ENCODE results near the gene RAD51B. TPM values are rescaled to one million over a fixed set of nuclear protein-coding genes. Genes with fewer than 3 reads are reported as not detected.

Gene RAD51B
- total RNA-seq, 1 experiment from 2014 or later, result 29.9 TPM

GRCh38 chr14:68590201-68590522, 770.6 kb downstream of the RAD51B start:
- H3K4me3 ChIP-seq, result no peak overlapping the region
- peak; percentile 28 to 45 for DNase-seq
- H3K9me3 ChIP-seq (ENCODE audit: insufficient read depth, low read depth), result no peaks in the 10 kb centered on the region
- no TSS peak for BruUV-seq (replicated peaks)
- TF ChIP-seq CTCF (conservative IDR thresholded peaks at IDR 0.05), result no peak
- no peak for TF ChIP-seq EZH2 (IDR thresholded peaks at IDR 0.05; ENCODE audit: low read depth)
- H3K79me2 ChIP-seq (ENCODE audit: low read depth), result no peaks in the 10 kb centered on the region
- ChIA-PET CTCF (no interaction called here), POLR2A (ENCODE audit: unreplicated experiment) (no interaction called here)
- H3K4me1 ChIP-seq (replicated peaks; ENCODE audit: insufficient read depth), result peaks cover 34% of the 10 kb centered on the region
- H2AFZ ChIP-seq, result no peak overlapping the region
- H3K27ac ChIP-seq, result no peak overlapping the region
- H4K20me1 ChIP-seq (ENCODE audit: insufficient read depth), result no peaks in the 10 kb centered on the region
- H3F3A ChIP-seq (ENCODE audit: insufficient read depth, low read depth), result no peaks in the 10 kb centered on the region; the same call in 1 of the 2 replicates
- no peaks in the 10 kb centered on the region for H3K36me3 ChIP-seq (ENCODE audit: low read depth)
- no peak overlapping the region for H3K4me2 ChIP-seq
- H3K27me3 ChIP-seq (ENCODE audit: insufficient read depth, low read depth), result no peaks in the 10 kb centered on the region
- H3K9me2 ChIP-seq (ENCODE audit: insufficient read depth), result no peaks in the 10 kb centered on the region
- intact Hi-C loops (cut with micrococcal nuclease; ENCODE audit: unreplicated experiment), result no loop called here

GRCh38 chr14:68591786-68592185, 772.2 kb downstream of the RAD51B start:
- Histone ChIP-seq H4K20me1 (ENCODE audit: insufficient read depth) (no peaks in the 10 kb centered on the region), H3K4me3 (no peak overlapping the region), H3K9me3 (ENCODE audit: insufficient read depth, low read depth) (no peaks in the 10 kb centered on the region), H3K4me2 (no peak overlapping the region), H3K36me3 (ENCODE audit: low read depth) (no peaks in the 10 kb centered on the region), H3K79me2 (ENCODE audit: low read depth) (no peaks in the 10 kb centered on the region), H3K9me2 (ENCODE audit: insufficient read depth) (no peaks in the 10 kb centered on the region), H3K27me3 (ENCODE audit: insufficient read depth, low read depth) (no peaks in the 10 kb centered on the region), H3F3A (ENCODE audit: insufficient read depth, low read depth) (no peaks in the 10 kb centered on the region; the same call in 1 of the 2 replicates), H2AFZ (no peak overlapping the region), H3K27ac (no peak overlapping the region), H3K4me1 (replicated peaks; ENCODE audit: insufficient read depth) (peaks cover 27% of the 10 kb centered on the region)
- TF ChIP-seq EZH2 (IDR thresholded peaks at IDR 0.05; ENCODE audit: low read depth) (no peak), CTCF (conservative IDR thresholded peaks at IDR 0.05) (no peak)
- intact Hi-C loops (cut with micrococcal nuclease; ENCODE audit: unreplicated experiment), result no loop called here
- DNase-seq, result no peak
- ChIA-PET POLR2A (ENCODE audit: unreplicated experiment) (no interaction called here), CTCF (no interaction called here)
- no TSS peak for BruUV-seq (replicated peaks)

- intact Hi-C loops (cut with micrococcal nuclease; ENCODE audit: unreplicated experiment), result no loop called here
- no peak overlapping the region for H3K4me2 ChIP-seq
- no peak for TF ChIP-seq EZH2 (IDR thresholded peaks at IDR 0.05; ENCODE audit: low read depth)
- TF ChIP-seq CTCF (conservative IDR thresholded peaks at IDR 0.05), result no peak
- H3K79me2 ChIP-seq (ENCODE audit: low read depth), result no peaks in the 10 kb centered on the region
- H3K9me2 ChIP-seq (ENCODE audit: insufficient read depth), result no peaks in the 10 kb centered on the region
- no peak overlapping the region for H3K27ac ChIP-seq
- CTCF ChIA-PET, result no interaction called here
- peaks cover 5% of the 10 kb centered on the region; the same call in 1 of the 2 replicates for H3F3A ChIP-seq (ENCODE audit: insufficient read depth, low read depth)
- BruUV-seq (replicated peaks), result no TSS peak
- no peaks in the 10 kb centered on the region for H3K27me3 ChIP-seq (ENCODE audit: insufficient read depth, low read depth)
- POLR2A ChIA-PET (ENCODE audit: unreplicated experiment), result no interaction called here
- peaks cover 27% of the 10 kb centered on the region for H3K4me1 ChIP-seq (replicated peaks; ENCODE audit: insufficient read depth)
- H4K20me1 ChIP-seq (ENCODE audit: insufficient read depth), result no peaks in the 10 kb centered on the region
- DNase-seq, result no peak
- no peak overlapping the region for H2AFZ ChIP-seq
- H3K4me3 ChIP-seq, result no peak overlapping the region
- peaks cover 7% of the 10 kb centered on the region; the same call in 1 of the 2 replicates for H3K9me3 ChIP-seq (ENCODE audit: insufficient read depth, low read depth)
- no peaks in the 10 kb centered on the region for H3K36me3 ChIP-seq (ENCODE audit: low read depth)
These were observed 773.5 kb downstream of the RAD51B start for GRCh38 chr14:68592948-68593556.
